ENCODE measurements around the gene AXIN1.

AXIN1 gene

GRCh38 chr16:286491-287297 lies 65.8 kb downstream of the AXIN1 start:
- no peak for DNase-seq (ENCODE audit: insufficient read length)
- TF ChIP-seq TAF1 (IDR thresholded peaks at IDR 0.05; ENCODE audit: borderline replicate concordance, low read depth, low read length) (no peak), POLR2AphosphoS5 (IDR thresholded peaks at IDR 0.05; ENCODE audit: low read depth, low read length) (no peak), POLR2A (IDR thresholded peaks at IDR 0.05; ENCODE audit: low read depth, low read length) (no peak)
- no peak for FAIRE-seq

- DNase-seq (ENCODE audit: insufficient read length): no peak
- TF ChIP-seq POLR2A (IDR thresholded peaks at IDR 0.05; ENCODE audit: low read depth, low read length) (no peak), TAF1 (IDR thresholded peaks at IDR 0.05; ENCODE audit: borderline replicate concordance, low read depth, low read length) (no peak), POLR2AphosphoS5 (IDR thresholded peaks at IDR 0.05; ENCODE audit: low read depth, low read length) (no peak)
- no peak for FAIRE-seq
Measured at GRCh38 chr16:285146-286055, 67.1 kb downstream of the AXIN1 start.

GRCh38 chr16:284204-285120 lies 68.1 kb downstream of the AXIN1 start:
- DNase-seq (ENCODE audit: insufficient read length): no peak
- FAIRE-seq: no peak
- no peak for TF ChIP-seq POLR2A (IDR thresholded peaks at IDR 0.05; ENCODE audit: low read depth, low read length)
- TF ChIP-seq POLR2AphosphoS5 (IDR thresholded peaks at IDR 0.05; ENCODE audit: low read depth, low read length): no peak
- no peak for TF ChIP-seq TAF1 (IDR thresholded peaks at IDR 0.05; ENCODE audit: borderline replicate concordance, low read depth, low read length)

- no peak for TF ChIP-seq POLR2A (IDR thresholded peaks at IDR 0.05; ENCODE audit: low read depth, low read length)
- no peak for TF ChIP-seq POLR2AphosphoS5 (IDR thresholded peaks at IDR 0.05; ENCODE audit: low read depth, low read length)
- TF ChIP-seq TAF1 (IDR thresholded peaks at IDR 0.05; ENCODE audit: borderline replicate concordance, low read depth, low read length): no peak
Measured at GRCh38 chr16:283033-283805, 69.3 kb downstream of the AXIN1 start, which contains the start of gene PDIA2. PDIA2 (plus strand) TSS chr16:283164; CDS start chr16:283170, 6 bp downstream.

GRCh38 chr16:282491-282890 lies 70.0 kb downstream of the AXIN1 start:
- FAIRE-seq: no peak
- TF ChIP-seq TAF1 (IDR thresholded peaks at IDR 0.05; ENCODE audit: borderline replicate concordance, low read depth, low read length): no peak
- TF ChIP-seq POLR2AphosphoS5 (IDR thresholded peaks at IDR 0.05; ENCODE audit: low read depth, low read length): no peak
- TF ChIP-seq POLR2A (IDR thresholded peaks at IDR 0.05; ENCODE audit: low read depth, low read length): no peak
- DNase-seq (ENCODE audit: insufficient read length): no peak

More at GRCh38 chr16:283033-283805, 69.3 kb downstream of the AXIN1 start, which contains the start of gene PDIA2:
- FAIRE-seq (no peak), DNase-seq (ENCODE audit: insufficient read length) (no peak)

GRCh38 chr16:281660-282255 lies 70.8 kb downstream of the AXIN1 start:
- FAIRE-seq: no peak
- no peak for TF ChIP-seq POLR2AphosphoS5 (IDR thresholded peaks at IDR 0.05; ENCODE audit: low read depth, low read length)
- DNase-seq (ENCODE audit: insufficient read length): no peak

- DNase-seq (ENCODE audit: insufficient read length) (no peak), FAIRE-seq (no peak)
- TF ChIP-seq TAF1 (IDR thresholded peaks at IDR 0.05; ENCODE audit: borderline replicate concordance, low read depth, low read length) (no peak), POLR2AphosphoS5 (IDR thresholded peaks at IDR 0.05; ENCODE audit: low read depth, low read length) (no peak), POLR2A (IDR thresholded peaks at IDR 0.05; ENCODE audit: low read depth, low read length) (no peak)
Measured at GRCh38 chr16:280991-281659, 71.4 kb downstream of the AXIN1 start.

GRCh38 chr16:280552-280951 lies 72.0 kb downstream of the AXIN1 start, which contains the start of gene ARHGDIG:
ARHGDIG (plus strand) TSS chr16:280591; CDS start chr16:280681, 90 bp downstream.
- DNase-seq (ENCODE audit: insufficient read length) (no peak), FAIRE-seq (no peak)
- TF ChIP-seq POLR2AphosphoS5 (IDR thresholded peaks at IDR 0.05; ENCODE audit: low read depth, low read length) (no peak), POLR2A (IDR thresholded peaks at IDR 0.05; ENCODE audit: low read depth, low read length) (no peak), TAF1 (IDR thresholded peaks at IDR 0.05; ENCODE audit: borderline replicate concordance, low read depth, low read length) (no peak)

- DNase-seq (ENCODE audit: insufficient read length): no peak
- no peak for FAIRE-seq
Measured at GRCh38 chr16:280005-280460, 72.5 kb downstream of the AXIN1 start.

More at GRCh38 chr16:280005-280460, 72.5 kb downstream of the AXIN1 start:
- TF ChIP-seq TAF1 (IDR thresholded peaks at IDR 0.05; ENCODE audit: borderline replicate concordance, low read depth, low read length): no peak

All from GM12892 (cell line).